ENCODE measurements around the gene KCNIP3.
A peak's percentile ranks its signal among the peaks of the same experiment; 100 is the strongest.
"Not testable (repeated sequence)": the region's sequence is repeated elsewhere in the genome, so short reads cannot be mapped to it uniquely, and the experiment has no call there.

KCNIP3 gene

GRCh38 chr2:95296880-95297487 is at the start of gene KCNIP3:
Gene KCNIP3, plus strand, starts transcription at chr2:95297347. Its CDS starts 92 bp downstream, at chr2:95297439.
- no peak for DNase-seq

GRCh38 chr2:95258271-95258670 is 38.9 kb upstream of the KCNIP3 start:
- DNase-seq, result no peak

GRCh38 chr2:95260028-95261023 is 36.8 kb upstream of the KCNIP3 start:
- DNase-seq, result peak; percentile 8

- no peak for DNase-seq
These were observed 35.5 kb upstream of the KCNIP3 start for GRCh38 chr2:95261602-95262001.

DNA sequence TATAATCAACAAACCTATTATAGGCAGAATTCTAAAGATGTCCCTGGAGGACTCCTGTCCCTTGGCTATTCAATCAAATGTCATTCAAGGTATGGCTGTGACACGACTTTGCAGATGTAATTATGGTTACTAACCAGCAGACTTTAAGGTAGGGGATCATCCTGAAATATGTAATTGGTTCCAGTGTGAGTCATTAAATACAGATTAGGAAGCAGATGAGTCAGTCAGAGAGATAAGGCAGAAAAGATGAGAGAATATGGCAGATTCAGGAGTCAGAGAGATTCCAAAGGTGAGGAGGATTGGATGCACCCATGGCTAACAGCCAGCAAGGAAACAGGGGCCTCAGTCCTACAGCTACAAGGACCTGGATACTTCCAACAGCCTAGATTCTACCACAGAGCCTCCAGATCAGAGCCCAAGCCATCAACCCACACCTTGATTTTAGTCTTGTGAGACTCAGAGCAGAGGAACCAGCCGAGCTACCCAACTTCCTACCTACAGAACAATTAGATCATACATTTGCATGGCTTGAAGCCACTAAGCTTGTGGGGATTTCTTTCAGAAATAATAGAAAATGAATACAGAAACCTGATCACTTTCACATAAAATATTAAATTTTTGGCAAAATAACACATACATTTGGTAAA is 34.1 kb upstream of the KCNIP3 start:
- no peak for DNase-seq

DNA sequence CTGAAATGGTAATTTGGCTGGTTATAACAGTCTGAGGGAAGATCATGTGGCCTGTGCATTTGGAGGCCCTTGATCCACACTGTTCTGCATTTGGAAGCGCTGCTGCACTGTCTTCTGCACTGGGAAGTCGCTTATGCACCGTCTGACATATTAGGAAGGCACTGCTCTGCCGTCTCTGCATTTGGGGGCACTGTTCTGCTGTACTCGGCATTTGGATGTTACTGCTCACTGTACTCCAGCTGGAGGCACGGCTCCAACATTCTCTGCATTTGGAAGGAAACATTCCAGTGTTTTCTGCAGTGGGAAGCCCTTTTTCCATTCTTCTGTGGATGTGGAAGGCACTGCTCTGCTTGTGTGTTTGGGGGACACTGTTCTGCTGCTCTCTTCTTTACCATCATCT is 32.5 kb upstream of the KCNIP3 start:
- no peak for DNase-seq

DNA sequence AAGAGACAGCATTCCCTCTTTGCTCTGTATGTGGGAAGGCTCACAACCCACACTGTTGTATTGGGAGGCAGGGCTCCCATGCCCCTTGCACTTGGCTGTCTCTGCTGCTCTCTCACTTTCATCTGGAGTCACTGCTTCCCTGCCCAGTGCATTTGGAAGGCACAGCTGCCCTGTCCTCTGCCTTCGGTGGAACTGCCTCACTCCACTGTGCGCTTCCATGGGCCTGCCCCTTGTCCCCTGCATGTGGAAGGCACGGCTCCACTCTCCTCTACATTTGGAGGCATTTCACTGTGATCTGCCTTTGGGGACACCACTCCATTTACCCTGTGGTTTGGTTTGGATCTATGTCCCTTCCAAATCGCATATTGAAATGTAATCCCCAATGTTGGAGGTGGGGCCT is 32.0 kb upstream of the KCNIP3 start:
- DNase-seq, result no peak

GRCh38 chr2:95266781-95267430 is 30.2 kb upstream of the KCNIP3 start:
- DNase-seq, result no peak

DNA sequence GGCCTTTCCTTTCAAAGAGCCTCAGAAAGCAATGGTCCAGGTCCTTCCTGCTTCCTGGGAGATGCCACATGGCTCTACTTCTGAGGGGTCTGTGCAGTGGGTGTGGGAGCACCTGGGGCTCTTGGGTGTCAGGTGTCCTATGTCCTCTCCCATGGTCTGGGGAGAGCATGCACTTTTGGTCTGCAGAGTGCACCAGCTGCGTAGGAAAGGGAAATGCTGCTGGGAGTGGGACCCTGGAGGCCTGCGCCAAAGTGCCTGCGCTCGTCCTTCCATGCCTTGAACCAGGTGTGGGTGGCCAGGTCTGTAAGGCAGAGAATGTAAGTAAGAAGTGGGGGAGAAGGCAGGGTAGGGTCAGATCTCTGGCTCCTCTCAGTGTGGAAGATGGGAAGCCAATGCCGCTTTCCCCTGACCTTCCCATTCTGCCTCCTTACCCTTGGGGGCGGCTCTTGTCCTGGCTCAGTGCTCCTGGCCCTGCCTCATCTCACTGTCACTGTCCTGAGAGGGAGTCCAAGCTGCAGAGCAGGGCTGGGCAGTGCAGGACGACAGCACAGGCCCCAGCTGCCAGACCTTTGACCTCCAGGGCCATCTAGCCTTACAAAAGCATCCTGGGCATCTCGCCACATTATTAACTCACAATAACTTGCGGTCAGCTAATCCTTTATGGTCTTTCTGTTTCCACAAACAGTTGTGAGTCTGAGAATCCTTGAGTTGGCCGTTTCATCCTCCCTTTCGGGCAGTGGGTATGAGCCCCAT is 29.5 kb upstream of the KCNIP3 start:
- DNase-seq, result no peak

DNA sequence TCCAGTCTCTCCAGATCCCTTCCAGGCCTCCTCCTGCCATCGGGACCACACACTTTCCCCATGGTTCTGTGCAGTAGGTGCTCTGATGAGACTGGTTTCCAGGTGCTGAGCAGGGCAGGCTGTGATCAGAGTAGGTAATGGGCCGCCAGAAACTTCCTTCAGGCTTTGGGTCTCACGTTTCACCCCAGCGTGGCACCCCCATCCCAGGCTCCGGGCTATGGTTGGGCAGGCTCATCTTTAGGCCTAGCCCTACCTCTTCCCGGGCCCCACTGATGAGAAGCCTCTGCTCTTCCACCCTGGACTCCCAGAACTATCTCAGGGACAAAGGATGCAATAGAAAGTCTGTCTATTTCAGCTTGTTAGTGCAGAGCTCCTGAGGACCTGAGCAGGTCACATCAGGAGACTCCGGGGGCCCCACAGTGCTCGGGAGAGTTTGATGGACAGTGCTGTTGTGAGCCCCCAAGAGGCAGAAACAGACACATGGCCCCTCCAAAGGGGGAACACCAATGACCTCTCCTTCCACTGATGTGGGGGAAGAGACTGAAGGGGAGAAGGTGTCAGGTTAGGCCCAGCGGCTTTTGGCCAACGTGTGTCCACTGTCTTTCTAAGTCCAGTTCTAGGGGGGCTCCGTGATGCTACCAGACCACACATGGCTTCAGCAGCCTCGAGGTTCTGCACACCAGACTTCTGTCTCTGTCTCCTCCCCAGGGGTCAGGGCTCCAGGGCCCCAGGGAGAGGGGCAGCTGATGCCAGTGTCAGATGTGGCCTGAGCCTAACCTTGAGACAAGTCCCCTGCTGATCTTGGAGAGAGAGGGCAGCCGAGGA is 28.7 kb upstream of the KCNIP3 start:
- DNase-seq, result no peak

GRCh38 chr2:95269036-95269680 is 28.0 kb upstream of the KCNIP3 start:
- no peak for DNase-seq

DNA sequence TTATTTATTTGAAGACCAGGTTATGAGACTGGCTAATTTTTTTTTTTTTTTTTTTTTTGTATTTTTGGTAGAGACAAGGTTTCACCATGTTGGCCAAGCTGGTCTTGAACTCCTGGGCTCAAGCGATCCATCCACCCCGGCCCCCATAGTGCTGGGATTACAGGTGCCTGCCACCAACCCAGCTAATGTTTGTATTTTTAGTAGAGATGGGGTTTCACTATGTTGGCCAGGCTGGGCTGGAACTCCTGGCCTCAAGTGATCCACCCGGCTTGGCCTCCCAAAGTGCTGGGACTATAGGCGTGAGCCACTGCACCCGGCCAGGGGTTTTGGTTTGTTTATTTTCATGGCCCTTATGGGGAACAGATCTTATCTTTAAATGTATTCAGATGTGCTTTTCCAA is 27.4 kb upstream of the KCNIP3 start:
- DNase-seq, result not testable (repeated sequence)

DNA sequence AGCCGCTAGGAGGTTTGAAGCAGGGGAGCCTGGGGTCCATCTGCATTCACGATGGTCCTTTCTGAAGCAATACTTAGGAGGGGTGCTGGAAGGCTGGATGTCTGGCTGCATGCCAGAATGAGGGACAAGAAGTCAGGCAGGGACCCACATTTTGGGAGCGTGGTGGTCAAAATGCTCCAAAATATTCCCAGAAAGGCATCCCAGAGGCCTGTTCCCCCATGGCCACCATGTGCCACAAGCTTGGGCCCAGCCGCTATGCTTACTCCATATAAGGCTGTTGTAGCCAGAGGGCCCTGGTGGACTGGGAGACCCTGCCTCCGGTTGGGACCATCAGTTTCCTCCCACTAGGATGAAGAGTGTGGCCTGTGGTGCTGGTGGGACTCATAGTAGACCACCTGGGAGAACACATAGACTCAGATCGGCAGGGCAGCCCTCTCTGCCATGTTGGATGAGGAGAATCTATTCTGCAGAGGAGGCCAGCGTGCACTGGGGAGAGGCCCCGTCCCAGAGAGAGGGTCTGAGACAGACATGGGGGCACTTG is 26.5 kb upstream of the KCNIP3 start:
- no peak for DNase-seq

GRCh38 chr2:95271381-95271971 is 25.7 kb upstream of the KCNIP3 start:
- no peak for DNase-seq

DNA sequence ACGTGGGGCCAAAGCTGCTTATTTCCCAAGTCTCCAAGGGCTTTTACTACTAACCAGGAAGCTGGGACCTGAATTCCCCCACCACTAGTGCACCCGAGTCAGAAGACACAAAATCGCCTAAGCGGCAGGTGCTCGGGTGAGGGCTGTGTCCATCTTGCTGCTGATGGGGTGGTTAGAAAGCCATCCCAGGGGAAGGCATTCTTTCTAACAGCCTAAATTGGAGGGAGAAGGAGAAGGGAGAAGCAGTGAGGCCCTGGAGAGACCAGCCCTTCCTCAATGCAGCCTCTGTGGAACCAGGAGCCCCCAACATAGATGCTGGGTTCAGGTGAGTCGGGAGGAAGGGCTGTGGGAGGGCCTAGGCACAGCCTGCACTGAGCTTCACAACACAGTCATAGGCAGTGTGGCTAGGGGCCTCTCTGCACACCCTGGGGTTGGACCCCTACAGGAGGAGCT is 24.8 kb upstream of the KCNIP3 start:
- DNase-seq, result no peak

GRCh38 chr2:95272781-95273180 is 24.4 kb upstream of the KCNIP3 start:
- DNase-seq, result no peak

- no peak for DNase-seq
These were observed 23.4 kb upstream of the KCNIP3 start for GRCh38 chr2:95273566-95274290.

- DNase-seq, result no peak
These were observed 22.6 kb upstream of the KCNIP3 start, which contains the start of gene PROM2 for GRCh38 chr2:95274291-95275150. Gene PROM2, plus strand, starts transcription at chr2:95274449. Its CDS starts 137 bp downstream, at chr2:95274586.
